ENCODE data around the gene USP38. TPM values are rescaled to one million over a fixed set of nuclear protein-coding genes. Genes with fewer than 3 reads are reported as not detected.

USP38 gene
- total and polyA plus RNA-seq, 2 of the 4 experiments (the other 2 are of a cell fraction) = 5.5 to 17.0 TPM

DNA sequence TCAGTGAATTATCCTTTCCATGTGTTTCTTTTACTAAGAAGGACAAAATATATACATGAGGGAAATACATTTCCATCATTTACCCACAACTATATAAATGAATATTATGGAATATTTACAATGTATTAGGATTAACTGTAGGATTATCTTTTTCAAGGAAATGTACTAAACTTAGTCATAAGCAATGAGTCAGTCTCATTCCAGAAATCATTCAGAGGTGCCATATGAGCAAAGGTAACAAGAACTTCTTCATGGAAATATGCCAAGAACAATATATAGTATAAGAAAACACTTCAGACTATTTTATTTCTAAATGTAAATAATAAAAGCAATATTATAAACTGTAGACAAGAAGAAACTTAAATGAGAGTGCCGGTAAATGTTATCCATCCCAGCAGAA is 67.1 kb downstream of the USP38 start:
- Histone ChIP-seq H3K4me1 (ENCODE audit: control insufficient read depth, insufficient read depth, low read length) (peaks cover 7% of the 10 kb centered on the region), H4K91ac (ENCODE audit: insufficient read depth, low read depth, low read length) (no peak overlapping the region), H2BK120ac (ENCODE audit: low read depth, low read length) (no peak overlapping the region), H3K56ac (ENCODE audit: extremely low read depth, insufficient read depth, low read length) (0 out of 2 replicates have a peak overlapping the region, but pooled peaks have one; percentile 4), H3K79me1 (ENCODE audit: low read depth in 1 of 2, low read length in 2 of 2) (no peaks in the 10 kb centered on the region), H2AK9ac (replicated peaks; ENCODE audit: low read depth, low read length, poor library complexity) (no peak overlapping the region), H4K5ac (ENCODE audit: low read depth, low read length) (no peak overlapping the region), H3K23ac (ENCODE audit: low read depth, low read length) (no peak overlapping the region), H4K20me1 (ENCODE audit: insufficient read depth, low read length) (no peaks in the 10 kb centered on the region), H2BK5ac (ENCODE audit: low read depth, low read length, poor library complexity, severe bottlenecking) (peak overlapping the region; percentile 55), H3K4me3 (ENCODE audit: insufficient read depth, low read depth, low read length) (no peak overlapping the region), H4K8ac (ENCODE audit: low read depth in 2 of 2, low read length in 2 of 2) (0 out of 4 replicates have a peak overlapping the region, but pooled peaks of 1 of the 2 experiments have one; percentile 18), H3K27ac (ENCODE audit: insufficient read depth, low read length) (no peak overlapping the region), H2BK15ac (ENCODE audit: low read depth, low read length) (peak overlapping the region; percentile 52; the same call in 1 of the 3 replicates), H3K36me3 (ENCODE audit: control insufficient read depth, insufficient read depth, low read length) (no peaks in the 10 kb centered on the region), H3K14ac (replicated peaks; ENCODE audit: low read depth, low read length) (0 out of 2 replicates have a peak overlapping the region, but pooled peaks have one; percentile 33), H3K4ac (ENCODE audit: low read depth, low read length) (no peak overlapping the region; the same call in 1 of the 2 replicates), H2AK5ac (ENCODE audit: low read depth, low read length) (no peak overlapping the region), H2BK20ac (ENCODE audit: low read depth, low read length) (peak overlapping the region; percentile 61; the same call in 1 of the 2 replicates), H3K9me1 (ENCODE audit: insufficient read depth, low read length) (no peaks in the 10 kb centered on the region; the same call in 1 of the 2 replicates), H3K9me3 (ENCODE audit: control insufficient read depth, insufficient read depth, low read length) (no peaks in the 10 kb centered on the region), H3K18ac (ENCODE audit: low read depth, low read length) (peak overlapping the region; percentile 85; the same call in 1 of the 2 replicates), H3K4me2 (ENCODE audit: low read depth, low read length) (peak overlapping the region; percentile 30; the same call in 1 of the 2 replicates), H3K9ac (ENCODE audit: low read depth, low read length) (no peak overlapping the region), H2AFZ (replicated peaks; ENCODE audit: low read length, poor library complexity) (no peak overlapping the region), H3K27me3 (ENCODE audit: control insufficient read depth, insufficient read depth, low read length) (no peaks in the 10 kb centered on the region)
- ChIA-PET CTCF (interaction anchor here (1.4 kb wide), 1 partner anchor 19 kb away, joined by 3 read pairs; no protein-coding TSS in a partner anchor), POLR2A (ENCODE audit: unreplicated experiment) (no interaction called here)
- no peak for TF ChIP-seq RAD21 (IDR thresholded peaks at IDR 0.05; ENCODE audit: low read length)
- TF ChIP-seq CHD1 (IDR thresholded peaks at IDR 0.05; ENCODE audit: low read depth, low read length) = no peak
- in situ Hi-C loops (cut with MboI; ENCODE audit: low sequenced_read_pairs) (no loop called here), intact Hi-C loops (cut with micrococcal nuclease) (no loop called here), dilution Hi-C loops (cut with HindIII; ENCODE audit: low sequenced_read_pairs, unreplicated experiment) (no loop called here)
- no CpG with 5 or more reads among the region's 1 CpG for WGBS, 2 experiments (ENCODE audit: extremely low coverage in 2 of 2, insufficient read length in 1 of 2)
- ATAC-seq (ENCODE audit: low read depth) = peak; percentile 40
- BruUV-seq (replicated peaks) = no TSS peak
- peak; percentile 66 for DNase-seq

All from IMR-90 (cell line).